AG04450 (cell line): Measurements from ENCODE around the gene POLR2J. TPM values are rescaled to one million over a fixed set of nuclear protein-coding genes. Genes with fewer than 3 reads are reported as not detected.
A peak's percentile ranks its signal among the peaks of the same experiment; 100 is the strongest.

Source experiments
- CTCF ChIA-PET: fragments of 300-600, 350-600 bp; formaldehyde crosslinking; extraction: SDS; loops from one replicate; lab custom pipeline; 2022; ENCODE audit warnings: antibody characterized with exemption, inconsistent platforms; lab: Charles Lee
- POLR2A ChIA-PET: fragments of 350-600 bp; formaldehyde crosslinking; extraction: SDS; loops from one replicate; lab custom pipeline; 2021; ENCODE audit warnings: antibody characterized with exemption, inconsistent platforms; lab: Yijun Ruan, JAX
- DNase-seq: peaks from one replicate; pipeline ENCODE4 v3.0.0-alpha.2; 2011; ENCODE audit warnings: low read depth, low spot score
- H3K27ac ChIP-seq: one replicate; pipeline ENCODE4 v1.5.1; 2012; ENCODE audit warnings: low read depth, low read length, control low read depth
- H3K27me3 ChIP-seq: one replicate; pipeline ENCODE4 v1.6.0; 2012; ENCODE audit warnings: low read length; ENCODE audit not compliant: control insufficient read depth, insufficient read depth
- H3K4me3 ChIP-seq: 2 replicates; pipeline ENCODE4 v1.5.1; 2011; ENCODE audit warnings: mild to moderate bottlenecking, low read depth, low read length, control low read depth
- H3K9me3 ChIP-seq: 2 replicates; pipeline ENCODE4 v1.5.1; 2012; ENCODE audit warnings: low read length; ENCODE audit not compliant: control insufficient read depth, insufficient read depth
- polyA plus RNA-seq: library from polyadenylated mRNA; depleted of rRNA; stranded (reverse); fragments of >200 nt; gene quantifications from 2 replicates; pipeline ENCODE4 v1.2.3, GENCODE V29; 2011
- TF ChIP-seq, protein P1 (sequence below): IDR thresholded peaks from 2 replicates; pipeline ENCODE4 v1.5.1; 2011; ENCODE audit warnings: low read depth, low read length, control low read depth, inconsistent platforms

The POLR2J gene
- polyA plus RNA-seq, 1 experiment = 55.3 TPM

DNA sequence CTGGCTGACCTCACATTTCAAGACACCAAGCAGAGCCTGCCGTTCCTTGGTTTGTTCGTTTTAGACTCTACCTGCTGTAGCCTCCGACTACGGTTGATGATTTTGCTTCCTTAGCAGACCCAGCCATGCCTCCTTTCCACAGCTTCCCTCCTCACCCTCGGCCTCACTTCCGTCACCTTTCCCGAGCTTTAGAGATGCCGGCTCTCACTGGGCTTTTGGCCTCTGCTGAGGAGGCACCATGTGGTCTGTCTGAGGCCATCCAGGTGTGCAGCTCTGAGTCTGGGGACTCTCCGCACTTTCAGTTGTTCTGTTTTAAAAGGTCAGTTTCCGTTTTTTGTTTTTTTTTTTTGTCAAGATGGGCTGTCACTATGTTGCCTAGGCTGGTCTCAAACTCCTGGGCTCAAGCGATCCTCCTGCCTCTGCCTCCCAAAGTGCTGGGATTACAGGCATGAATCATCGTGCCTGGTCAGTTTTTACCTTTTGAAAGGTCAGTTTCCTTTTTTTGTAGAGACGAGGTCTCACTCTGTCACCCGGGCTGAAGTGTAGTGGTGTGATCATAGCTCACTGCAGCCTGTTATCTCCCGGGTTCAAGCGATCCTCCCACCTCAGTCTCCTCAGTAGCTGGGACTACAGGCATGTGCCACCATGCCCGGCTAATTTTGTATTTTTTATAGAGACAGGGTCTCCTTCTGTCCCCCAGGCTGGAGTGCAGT lies 33.6 kb downstream of the POLR2J start:
- ChIA-PET POLR2A (no interaction called here), CTCF (interaction anchor here (0.7 kb wide), 1 partner anchor 144 kb away, joined by 5 read pairs; no protein-coding TSS in a partner anchor)
- no peaks in the 10 kb centered on the region for H3K27me3 ChIP-seq
- no peaks in the 10 kb centered on the region; the same call in 1 of the 2 replicates for H3K9me3 ChIP-seq
- TF ChIP-seq, protein P1, sequence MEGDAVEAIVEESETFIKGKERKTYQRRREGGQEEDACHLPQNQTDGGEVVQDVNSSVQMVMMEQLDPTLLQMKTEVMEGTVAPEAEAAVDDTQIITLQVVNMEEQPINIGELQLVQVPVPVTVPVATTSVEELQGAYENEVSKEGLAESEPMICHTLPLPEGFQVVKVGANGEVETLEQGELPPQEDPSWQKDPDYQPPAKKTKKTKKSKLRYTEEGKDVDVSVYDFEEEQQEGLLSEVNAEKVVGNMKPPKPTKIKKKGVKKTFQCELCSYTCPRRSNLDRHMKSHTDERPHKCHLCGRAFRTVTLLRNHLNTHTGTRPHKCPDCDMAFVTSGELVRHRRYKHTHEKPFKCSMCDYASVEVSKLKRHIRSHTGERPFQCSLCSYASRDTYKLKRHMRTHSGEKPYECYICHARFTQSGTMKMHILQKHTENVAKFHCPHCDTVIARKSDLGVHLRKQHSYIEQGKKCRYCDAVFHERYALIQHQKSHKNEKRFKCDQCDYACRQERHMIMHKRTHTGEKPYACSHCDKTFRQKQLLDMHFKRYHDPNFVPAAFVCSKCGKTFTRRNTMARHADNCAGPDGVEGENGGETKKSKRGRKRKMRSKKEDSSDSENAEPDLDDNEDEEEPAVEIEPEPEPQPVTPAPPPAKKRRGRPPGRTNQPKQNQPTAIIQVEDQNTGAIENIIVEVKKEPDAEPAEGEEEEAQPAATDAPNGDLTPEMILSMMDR = no peak
- DNase-seq = no peak
- no peak overlapping the region for H3K27ac ChIP-seq
- H3K4me3 ChIP-seq = no peak overlapping the region

DNA sequence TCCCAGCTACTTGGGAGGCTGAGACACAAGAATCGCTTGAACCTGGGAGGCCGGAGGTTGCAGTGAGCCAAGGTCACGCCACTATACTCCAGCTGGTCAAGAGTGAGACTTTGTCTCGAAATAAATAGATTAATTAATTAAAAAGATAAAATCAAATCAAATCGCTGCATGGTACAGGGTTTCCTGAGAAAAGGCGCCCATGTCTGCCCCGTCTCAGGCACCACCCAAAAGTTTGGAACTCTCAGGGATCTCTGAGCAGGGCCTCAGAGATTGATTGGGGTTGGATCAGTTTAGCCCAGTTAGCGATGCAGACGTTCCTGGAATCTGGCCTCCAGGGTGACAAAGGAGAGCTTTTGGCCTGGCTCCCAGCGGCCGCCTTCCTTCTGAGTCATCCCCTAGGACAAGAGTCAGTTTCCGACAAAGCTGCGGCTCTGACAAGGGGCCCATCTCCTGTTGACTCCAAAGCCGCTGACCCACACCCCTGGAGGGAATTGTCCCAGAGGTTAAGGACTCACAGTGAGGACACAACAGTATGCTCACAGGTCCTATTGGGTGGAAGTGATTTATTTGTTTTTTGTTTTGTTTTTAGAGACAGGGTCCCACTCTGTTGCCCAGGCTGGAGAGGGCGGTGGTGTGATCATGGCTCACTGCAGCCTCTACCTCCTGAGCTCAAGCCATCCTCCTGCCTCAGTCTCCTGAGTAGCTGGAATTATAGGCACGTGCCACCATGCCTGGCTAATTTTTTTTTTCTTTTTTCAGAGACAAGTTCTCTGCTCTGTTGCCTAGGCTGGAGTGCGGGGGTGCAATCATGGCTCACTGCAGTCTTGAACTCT lies 38.5 kb downstream of the POLR2J start:
- Histone ChIP-seq H3K27ac (peak overlapping the region; percentile 52), H3K4me3 (no peak overlapping the region), H3K9me3 (peaks cover 7% of the 10 kb centered on the region; the same call in 1 of the 2 replicates), H3K27me3 (no peaks in the 10 kb centered on the region)
- POLR2A ChIA-PET = interaction anchor here (0.6 to 0.7 kb wide), 2 partner anchors 15 to 27 kb away, joined by 3 read pairs; no protein-coding TSS in a partner anchor
- DNase-seq = no peak
- CTCF ChIA-PET = no interaction called here
- TF ChIP-seq, protein P1 = no peak

DNA sequence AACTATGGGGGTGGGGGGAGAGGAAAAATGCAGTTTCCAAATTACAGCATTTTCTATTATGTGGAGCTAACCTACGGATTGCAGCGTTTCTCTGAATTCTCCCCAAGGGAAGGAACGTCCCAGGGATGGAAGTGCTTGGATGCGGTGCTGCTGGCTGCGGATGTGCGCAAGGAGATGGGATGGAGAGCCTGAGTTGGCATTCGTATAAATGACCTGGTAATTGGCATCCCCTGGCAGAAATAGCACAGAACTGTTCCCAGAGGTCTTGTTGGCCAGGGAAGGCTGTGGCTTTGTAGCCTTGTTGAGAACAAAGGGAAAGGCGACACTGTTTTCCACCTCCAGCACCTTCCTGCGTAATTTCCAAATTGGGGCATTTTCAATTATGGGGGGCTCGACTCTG lies 42.6 kb downstream of the POLR2J start:
- ChIA-PET POLR2A (no interaction called here), CTCF (no interaction called here)
- Histone ChIP-seq H3K9me3 (peaks cover 7% of the 10 kb centered on the region; the same call in 1 of the 2 replicates), H3K4me3 (no peak overlapping the region), H3K27me3 (no peaks in the 10 kb centered on the region), H3K27ac (no peak overlapping the region)
- DNase-seq = no peak
- TF ChIP-seq, protein P1 = no peak

DNA sequence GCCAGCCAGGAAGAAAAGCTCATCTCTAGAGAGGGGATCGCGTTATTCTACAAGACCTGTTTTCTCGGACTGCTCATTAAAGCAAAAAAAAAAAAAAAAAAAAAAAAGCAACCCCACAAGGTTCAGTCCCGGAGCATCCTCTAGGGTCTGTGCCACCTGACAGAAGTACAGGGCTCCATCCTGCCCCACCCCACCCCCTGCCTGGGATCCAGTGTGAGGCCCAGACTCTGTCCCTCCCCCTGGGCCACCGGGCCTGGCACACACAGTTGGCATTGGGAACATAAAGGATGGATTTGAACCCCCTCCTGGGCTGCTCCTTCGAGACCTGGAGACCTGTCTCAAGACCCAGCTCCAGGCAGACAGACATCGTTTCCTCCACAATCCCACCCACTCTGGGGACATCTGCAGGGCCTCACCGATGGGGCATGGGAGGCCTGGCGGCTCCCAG lies 44.7 kb downstream of the POLR2J start:
- TF ChIP-seq, protein P1 = no peak
- Histone ChIP-seq H3K27me3 (no peaks in the 10 kb centered on the region), H3K4me3 (peak overlapping the region; percentile 71), H3K27ac (no peak overlapping the region), H3K9me3 (peaks cover 5% of the 10 kb centered on the region; the same call in 1 of the 2 replicates)
- no peak for DNase-seq
- POLR2A ChIA-PET = interaction anchor here (0.7 kb wide), 1 partner anchor 21 kb away, joined by 3 read pairs; no protein-coding TSS in a partner anchor
- CTCF ChIA-PET = interaction anchor here (2.1 kb wide), 1 partner anchor 33 kb away, joined by 7 read pairs; no protein-coding TSS in a partner anchor
